Thyroid gland (tissue), 4 donors: ENCODE measurements around the gene PCDHGA9. TPM values are rescaled to one million over a fixed set of nuclear protein-coding genes. Genes with fewer than 3 reads are reported as not detected.
"Not testable (repeated sequence)": the region's sequence is repeated elsewhere in the genome, so short reads cannot be mapped to it uniquely, and the experiment has no call there.

Experiments used
- DNase-seq, 2 donors: peaks; one replicate each; pipeline ENCODE4 v3.0.0-alpha.2; 2019
- H3K27ac ChIP-seq, 3 donors: fragments of 200-600 bp; sonication (generic); 1 replicate in 2 of 3; 2 replicates in 1 of 3; pipeline ENCODE4 v1.5.1; 2016 to 2019; ENCODE audit warnings: mild to moderate bottlenecking in 1 of 3, moderate library complexity in 1 of 3
- H3K27me3 ChIP-seq: fragments of 200-600 bp; sonication (generic); one replicate; pipeline ENCODE4 v1.5.1; 2019
- H3K36me3 ChIP-seq, 2 donors: fragments of 200-600 bp; sonication (generic); one replicate each; pipeline ENCODE4 v1.5.1; 2016 to 2019
- H3K4me1 ChIP-seq, 2 donors: fragments of 200-600 bp; sonication (generic); one replicate each; pipeline ENCODE4 v1.5.1; 2017 to 2019
- H3K4me3 ChIP-seq, 3 donors: fragments of 200-600 bp; sonication (generic); replicated peaks in 1 of 3; 1 replicate in 2 of 3; 2 replicates in 1 of 3; pipeline ENCODE4 v1.5.1; 2016; ENCODE audit warnings: mild to moderate bottlenecking in 1 of 3
- H3K9me3 ChIP-seq: fragments of 200-600 bp; sonication (generic); one replicate; pipeline ENCODE4 v1.5.1; 2017
- CTCF ChIP-seq, 6 experiments: fragments of 200-600 bp in 3 of 6; fragments of 450-650 bp in 3 of 6; sonication (generic) in 3 of 6; IDR thresholded peaks; one replicate each; pipeline ENCODE4 v1.5.1; 2016 to 2019; ENCODE audit warnings: antibody characterized with exemption in 6 of 6, mild to moderate bottlenecking in 2 of 6, inconsistent platforms in 1 of 6, moderate library complexity in 1 of 6
- POLR2A ChIP-seq, 2 donors: fragments of 450-650 bp; IDR thresholded peaks; one replicate each; pipeline ENCODE4 v1.6.1; 2017; ENCODE audit warnings: antibody characterized with exemption in 2 of 2, mild to moderate bottlenecking in 2 of 2, moderate library complexity in 1 of 2
- WGBS, 2 donors: methylation state at CpG; one replicate each; pipeline ENCODE4 v1.1.5; 2017; 5-methylcytosine and 5-hydroxymethylcytosine counted together
- intact Hi-C: fragments of 100-400 bp; cut with DNase I; formaldehyde crosslinking; loops from one replicate; pipeline ENCODE4 v1.15.1; 2023
- total RNA-seq, 4 donors: library from RNA; depleted of rRNA; stranded (reverse); fragments of >200 nt; gene quantifications; one replicate each; pipeline ENCODE4 v1.2.3, GENCODE V29; 2016

PCDHGA9 gene
- total RNA-seq, 4 donors from 2014 or later: 9.7 to 12.1 (median 11.0) TPM

- H3K9me3 ChIP-seq: no peaks in the 10 kb centered on the region
- 24 to 26% methylated on average over 22 of the region's 22 CpGs for WGBS, 2 donors
- no peaks in the 10 kb centered on the region for H3K27me3 ChIP-seq
- intact Hi-C loops: no loop called here
- TF ChIP-seq POLR2A (IDR thresholded peaks at IDR 0.05) (no peak), CTCF (IDR thresholded peaks at IDR 0.05) (no peak)
- H3K4me1 ChIP-seq: peaks cover 4 to 7% of the 10 kb centered on the region in 2 donors
- H3K4me3 ChIP-seq: no peak overlapping the region
- H3K36me3 ChIP-seq: no peaks in the 10 kb centered on the region
- no peak overlapping the region for H3K27ac ChIP-seq
- DNase-seq: no peak
Observed at GRCh38 chr5:141403387-141403786, 809 bp downstream of the PCDHGA9 start.

GRCh38 chr5:141407790-141408505 is 5.4 kb downstream of the PCDHGA9 start, which contains the start of gene PCDHGB6:
TSS of gene PCDHGB6 (plus strand) at chr5:141408021. CDS start at chr5:141408203, 182 bp downstream.
- intact Hi-C loops, H3K27me3 ChIP-seq, H3K4me3 ChIP-seq, H3K4me1 ChIP-seq, H3K9me3 ChIP-seq, H3K27ac ChIP-seq, H3K36me3 ChIP-seq: not testable (repeated sequence)
- peak; percentile 58 to 62 for DNase-seq
- WGBS, 2 donors: 12 to 15% methylated on average over 31 to 40 of the region's 51 CpGs
- peak; percentile 32 to 58 (median 55) for TF ChIP-seq CTCF (IDR thresholded peaks at IDR 0.05)

- TF ChIP-seq POLR2A (IDR thresholded peaks at IDR 0.05) (no peak), CTCF (IDR thresholded peaks at IDR 0.05) (no peak)
- DNase-seq: no peak
- no peaks in the 10 kb centered on the region for H3K27me3 ChIP-seq
- H3K27ac ChIP-seq: no peak overlapping the region
- peaks cover 6% of the 10 kb centered on the region for H3K9me3 ChIP-seq
- WGBS, 2 donors: 22 to 28% methylated on average over 19 to 47 of the region's 64 CpGs
- H3K4me1 ChIP-seq: no peaks in the 10 kb centered on the region
- H3K36me3 ChIP-seq: no peaks in the 10 kb centered on the region
- H3K4me3 ChIP-seq: no peak overlapping the region
- intact Hi-C loops: no loop called here
Observed at GRCh38 chr5:141409598-141410306, 7.2 kb downstream of the PCDHGA9 start.

- H3K4me3 ChIP-seq: no peak overlapping the region
- intact Hi-C loops: no loop called here
- DNase-seq: no peak
- no peak for TF ChIP-seq CTCF (IDR thresholded peaks at IDR 0.05)
- TF ChIP-seq POLR2A (IDR thresholded peaks at IDR 0.05): no peak
- no peaks in the 10 kb centered on the region for H3K4me1 ChIP-seq
- H3K27ac ChIP-seq: no peak overlapping the region
- no peaks in the 10 kb centered on the region for H3K36me3 ChIP-seq
- H3K9me3 ChIP-seq: peaks cover 6% of the 10 kb centered on the region
- H3K27me3 ChIP-seq: no peaks in the 10 kb centered on the region
- WGBS, 2 donors: 67 to 81% methylated on average over 3 of the region's 3 CpGs
Observed at GRCh38 chr5:141411575-141411974, 9.0 kb downstream of the PCDHGA9 start.
